Tibial nerve (tissue), 4 donors: ENCODE results near the gene OR6B1. TPM values are rescaled to one million over a fixed set of nuclear protein-coding genes. Genes with fewer than 3 reads are reported as not detected.
"Not testable (repeated sequence)": the region's sequence is repeated elsewhere in the genome, so short reads cannot be mapped to it uniquely, and the experiment has no call there.

Experiments
- DNase-seq, 2 donors: peaks; one replicate each; pipeline ENCODE4 v3.0.0-alpha.2; 2019; ENCODE audit warnings: low spot score in 2 of 2
- H3K27ac ChIP-seq, 4 donors: fragments of 200-600 bp; sonication (generic) in 3 of 4; one replicate each; pipeline ENCODE4 v1.5.1; 2017 to 2019; ENCODE audit warnings: mild to moderate bottlenecking in 1 of 4
- H3K27me3 ChIP-seq, 2 donors: fragments of 200-600 bp; sonication (generic) in 1 of 2; one replicate each; pipeline versions ENCODE4 v1.5.1 to v1.6.0; 2017 to 2019
- H3K36me3 ChIP-seq, 3 donors: fragments of 200-600 bp; sonication (generic); one replicate each; pipeline ENCODE4 v1.5.1; 2018 to 2019
- H3K4me1 ChIP-seq, 4 donors: fragments of 200-600 bp; sonication (generic) in 3 of 4; one replicate each; pipeline ENCODE4 v1.5.1; 2017 to 2019
- H3K4me3 ChIP-seq, 4 donors: fragments of 200-600 bp; sonication (generic) in 3 of 4; one replicate each; pipeline ENCODE4 v1.5.1; 2017 to 2019; ENCODE audit warnings: mild to moderate bottlenecking in 1 of 4, moderate library complexity in 1 of 4
- H3K9me3 ChIP-seq, 4 donors: fragments of 200-600 bp; sonication (generic) in 3 of 4; one replicate each; pipeline ENCODE4 v1.5.1; 2017 to 2019
- EP300 ChIP-seq, 2 donors: sonication (generic); formaldehyde crosslinking; IDR thresholded peaks; one replicate each; pipeline ENCODE4 v1.6.1; 2017; ENCODE audit warnings: antibody characterized with exemption in 2 of 2, mild to moderate bottlenecking in 1 of 2
- POLR2A ChIP-seq, 2 donors: fragments of 450-650 bp; IDR thresholded peaks; one replicate each; pipeline ENCODE4 v1.6.1; 2017; ENCODE audit warnings: antibody characterized with exemption in 2 of 2, mild to moderate bottlenecking in 2 of 2, moderate library complexity in 2 of 2
- WGBS, 2 donors: methylation state at CpG; one replicate each; pipeline ENCODE4 v1.1.5; 2018; 5-methylcytosine and 5-hydroxymethylcytosine counted together
- total RNA-seq, 4 donors: library from RNA; depleted of rRNA; stranded (reverse); fragments of >200 nt; gene quantifications; one replicate each; pipeline ENCODE4 v1.1.0, GENCODE V29; 2016
- TF ChIP-seq, protein P1 (sequence below), 5 experiments: fragments of 200-600 bp in 3 of 5; fragments of 450-650 bp in 2 of 5; sonication (generic) in 3 of 5; IDR thresholded peaks; one replicate each; pipeline ENCODE4 v1.5.1; 2016 to 2019; ENCODE audit warnings: antibody characterized with exemption in 5 of 5, mild to moderate bottlenecking in 3 of 5, moderate library complexity in 2 of 5

OR6B1 gene
- total RNA-seq, 4 donors from 2014 or later, result not detected

DNA sequence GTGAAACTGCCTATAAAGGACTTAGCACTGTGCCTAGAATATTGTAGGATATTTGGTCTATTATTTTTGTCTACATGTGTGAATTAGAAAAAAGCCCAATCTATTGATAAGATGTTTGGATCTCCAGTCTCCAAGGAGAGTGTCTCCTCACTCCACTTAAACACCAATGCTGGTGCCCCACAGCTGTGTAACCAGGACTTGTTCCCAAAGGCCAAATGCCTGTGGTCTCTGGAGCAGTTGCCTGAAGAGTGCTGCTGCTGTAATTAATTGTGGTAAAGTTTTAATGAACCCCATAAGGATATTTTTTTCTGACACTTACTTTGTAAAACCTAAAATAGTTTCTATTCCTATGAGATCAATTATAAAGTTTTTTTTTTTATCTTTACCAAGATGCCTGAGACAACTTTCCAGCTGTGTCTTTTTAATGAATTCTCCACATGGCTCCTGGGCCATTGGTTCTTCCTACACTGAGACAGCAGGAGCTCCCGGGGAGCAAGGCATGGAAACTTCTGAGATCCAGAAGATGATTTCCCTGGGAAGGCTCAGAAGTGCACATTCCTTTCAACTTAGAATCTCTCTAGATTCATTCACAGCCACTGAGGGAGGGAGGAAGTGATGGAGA, 37.4 kb downstream of the OR6B1 start:
- 41 to 64% methylated on average over 1 of the region's 1 CpG for WGBS, 2 donors
- H3K4me3 ChIP-seq, result no peak overlapping the region
- H3K9me3 ChIP-seq, result no peaks in the 10 kb centered on the region
- no peak overlapping the region for H3K27ac ChIP-seq
- H3K27me3 ChIP-seq, result no peaks in the 10 kb centered on the region
- TF ChIP-seq, protein P1, sequence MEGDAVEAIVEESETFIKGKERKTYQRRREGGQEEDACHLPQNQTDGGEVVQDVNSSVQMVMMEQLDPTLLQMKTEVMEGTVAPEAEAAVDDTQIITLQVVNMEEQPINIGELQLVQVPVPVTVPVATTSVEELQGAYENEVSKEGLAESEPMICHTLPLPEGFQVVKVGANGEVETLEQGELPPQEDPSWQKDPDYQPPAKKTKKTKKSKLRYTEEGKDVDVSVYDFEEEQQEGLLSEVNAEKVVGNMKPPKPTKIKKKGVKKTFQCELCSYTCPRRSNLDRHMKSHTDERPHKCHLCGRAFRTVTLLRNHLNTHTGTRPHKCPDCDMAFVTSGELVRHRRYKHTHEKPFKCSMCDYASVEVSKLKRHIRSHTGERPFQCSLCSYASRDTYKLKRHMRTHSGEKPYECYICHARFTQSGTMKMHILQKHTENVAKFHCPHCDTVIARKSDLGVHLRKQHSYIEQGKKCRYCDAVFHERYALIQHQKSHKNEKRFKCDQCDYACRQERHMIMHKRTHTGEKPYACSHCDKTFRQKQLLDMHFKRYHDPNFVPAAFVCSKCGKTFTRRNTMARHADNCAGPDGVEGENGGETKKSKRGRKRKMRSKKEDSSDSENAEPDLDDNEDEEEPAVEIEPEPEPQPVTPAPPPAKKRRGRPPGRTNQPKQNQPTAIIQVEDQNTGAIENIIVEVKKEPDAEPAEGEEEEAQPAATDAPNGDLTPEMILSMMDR (IDR thresholded peaks at IDR 0.05), result no peak
- DNase-seq, result no peak
- no peaks in the 10 kb centered on the region for H3K36me3 ChIP-seq
- peaks cover 0 to 11% (median 0%) of the 10 kb centered on the region in 4 donors for H3K4me1 ChIP-seq

DNA sequence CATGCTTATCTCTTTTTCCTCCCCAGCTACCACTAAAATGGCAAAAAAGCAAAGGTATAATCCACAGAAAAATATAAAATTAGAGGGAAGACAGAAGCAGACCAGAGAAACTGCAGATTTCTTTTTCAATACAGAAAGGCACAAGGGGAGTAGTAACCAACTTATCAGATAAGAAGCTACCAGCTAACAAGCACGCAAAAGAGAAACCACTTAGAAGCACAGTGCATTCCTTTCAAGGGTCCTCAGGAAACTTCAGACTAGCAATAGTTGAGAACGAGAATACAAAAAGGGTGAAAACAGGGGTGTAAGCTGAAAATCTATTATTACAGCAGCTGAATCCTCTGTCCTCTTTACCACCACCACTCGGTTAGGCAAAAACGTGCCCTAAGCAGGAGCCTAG, 38.8 kb downstream of the OR6B1 start:
- no peaks in the 10 kb centered on the region for H3K36me3 ChIP-seq
- H3K4me3 ChIP-seq, result no peak overlapping the region
- peaks cover 0 to 4% (median 0%) of the 10 kb centered on the region in 4 donors for H3K4me1 ChIP-seq
- H3K27me3 ChIP-seq, result no peaks in the 10 kb centered on the region
- WGBS, 2 donors, result 70 to 90% methylated on average over 4 of the region's 4 CpGs
- no peak for TF ChIP-seq POLR2A (IDR thresholded peaks at IDR 0.05)
- TF ChIP-seq EP300 (IDR thresholded peaks at IDR 0.05), result no peak
- TF ChIP-seq, protein P1 (IDR thresholded peaks at IDR 0.05), result no peak
- H3K27ac ChIP-seq, result no peak overlapping the region
- no peak for DNase-seq
- no peaks in the 10 kb centered on the region for H3K9me3 ChIP-seq

DNA sequence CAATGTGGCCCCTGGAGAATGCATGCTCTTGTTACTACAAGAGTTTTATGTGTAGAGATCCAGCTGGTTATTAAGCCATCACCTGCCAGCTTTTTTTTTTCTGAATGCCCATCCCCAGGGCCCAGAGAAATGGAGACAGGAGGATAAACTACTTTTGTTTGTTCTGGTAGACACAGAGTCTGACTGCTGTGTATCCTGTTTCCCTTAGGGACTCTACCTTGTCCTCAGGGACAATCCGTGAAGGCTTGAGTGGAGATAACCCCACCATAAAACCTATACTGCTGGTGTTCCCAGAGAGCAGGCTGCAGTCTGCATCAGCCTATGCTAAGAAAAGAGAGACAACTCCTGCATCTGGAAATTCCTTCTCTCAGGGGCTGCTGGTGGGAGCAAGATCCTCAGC, 48.5 kb downstream of the OR6B1 start, which contains the start of gene OR2A5:
Gene OR2A5 (plus strand): TSS at position 301 of the 400 bp plus-strand sequence. CDS start 1,454 bp downstream, outside the sequence.
- Histone ChIP-seq H3K27me3 (no peaks in the 10 kb centered on the region), H3K4me3 (no peak within 1 kb of the TSS), H3K27ac (no peak within 1 kb of the TSS), H3K36me3 (no peaks in the 10 kb centered on the region), H3K9me3 (no peaks in the 10 kb centered on the region), H3K4me1 (no peaks in the 10 kb centered on the region)
- 41 to 50% methylated on average over 1 of the region's 1 CpG for WGBS, 2 donors
- no peak for TF ChIP-seq EP300 (IDR thresholded peaks at IDR 0.05)
- no peak for TF ChIP-seq POLR2A (IDR thresholded peaks at IDR 0.05)
- TF ChIP-seq, protein P1 (IDR thresholded peaks at IDR 0.05), result no peak
- DNase-seq, result no peak

DNA sequence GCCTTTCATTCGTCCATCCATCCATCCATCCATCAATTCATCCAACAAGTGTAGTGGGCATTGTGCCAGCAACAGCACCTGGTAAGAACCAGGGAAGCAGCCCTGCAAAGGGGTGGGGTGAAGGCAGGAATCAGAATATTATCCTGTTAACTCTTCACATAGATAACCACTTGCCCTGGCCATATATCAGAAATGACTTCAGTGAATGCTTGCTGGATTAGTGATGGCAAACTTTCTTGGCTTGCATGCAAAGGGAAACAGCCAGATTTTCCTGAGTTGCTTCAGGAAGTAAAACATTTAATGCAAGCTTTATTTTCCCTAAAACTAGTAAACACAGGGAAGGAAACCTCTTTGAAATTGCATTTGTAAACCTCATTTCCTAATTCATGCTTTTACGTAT, 49.4 kb downstream of the OR6B1 start:
- H3K9me3 ChIP-seq, result no peaks in the 10 kb centered on the region
- no peak overlapping the region for H3K27ac ChIP-seq
- H3K4me3 ChIP-seq, result no peak overlapping the region
- no peaks in the 10 kb centered on the region for H3K27me3 ChIP-seq
- no peaks in the 10 kb centered on the region for H3K36me3 ChIP-seq
- DNase-seq, result no peak
- no peaks in the 10 kb centered on the region for H3K4me1 ChIP-seq
- 59 to 62% methylated on average over 2 of the region's 2 CpGs for WGBS, 2 donors
- TF ChIP-seq EP300 (IDR thresholded peaks at IDR 0.05), result no peak
- TF ChIP-seq, protein P1 (IDR thresholded peaks at IDR 0.05), result no peak
- TF ChIP-seq POLR2A (IDR thresholded peaks at IDR 0.05), result no peak

DNA sequence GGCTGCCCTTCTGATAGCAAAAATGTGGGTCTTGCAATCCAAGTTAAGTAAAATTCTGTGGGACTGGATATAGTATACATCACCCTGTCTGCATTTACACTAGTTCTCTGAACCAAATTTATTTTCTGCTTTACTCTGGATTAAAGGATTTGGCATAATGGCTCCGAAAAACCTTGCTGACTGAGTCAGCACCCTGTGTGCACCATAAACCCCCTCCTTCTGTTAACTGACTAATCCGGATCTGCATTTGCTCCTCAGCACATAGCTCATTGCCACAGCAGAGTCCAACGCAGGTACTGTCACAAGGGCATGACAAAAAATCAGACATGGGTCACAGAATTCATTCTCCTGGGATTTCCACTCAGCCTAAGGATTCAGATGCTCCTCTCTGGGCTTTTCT, 50.0 kb downstream of the OR6B1 start:
- Histone ChIP-seq H3K27ac (no peak overlapping the region), H3K9me3 (no peaks in the 10 kb centered on the region), H3K4me3 (no peak overlapping the region), H3K4me1 (no peaks in the 10 kb centered on the region), H3K27me3 (no peaks in the 10 kb centered on the region), H3K36me3 (no peaks in the 10 kb centered on the region)
- WGBS, 2 donors, result 56 to 73% methylated on average over 3 of the region's 3 CpGs
- TF ChIP-seq EP300 (IDR thresholded peaks at IDR 0.05), result no peak
- TF ChIP-seq, protein P1 (IDR thresholded peaks at IDR 0.05), result no peak
- no peak for TF ChIP-seq POLR2A (IDR thresholded peaks at IDR 0.05)
- DNase-seq, result no peak

DNA sequence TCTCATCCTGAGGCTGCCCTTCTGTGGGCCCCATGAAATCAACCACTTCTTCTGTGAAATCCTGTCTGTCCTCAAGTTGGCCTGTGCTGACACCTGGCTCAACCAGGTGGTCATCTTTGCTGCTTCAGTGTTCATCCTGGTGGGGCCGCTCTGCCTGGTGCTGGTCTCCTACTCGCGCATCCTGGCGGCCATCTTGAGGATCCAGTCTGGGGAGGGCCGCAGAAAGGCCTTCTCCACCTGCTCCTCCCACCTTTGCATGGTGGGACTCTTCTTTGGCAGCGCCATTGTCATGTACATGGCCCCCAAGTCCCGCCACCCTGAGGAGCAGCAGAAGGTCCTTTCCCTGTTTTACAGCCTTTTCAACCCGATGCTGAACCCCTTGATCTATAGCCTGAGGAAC, 50.8 kb downstream of the OR6B1 start:
- DNase-seq, H3K4me3 ChIP-seq, H3K27me3 ChIP-seq, H3K9me3 ChIP-seq, H3K4me1 ChIP-seq, H3K27ac ChIP-seq, H3K36me3 ChIP-seq: not testable (repeated sequence)
- 85 to 93% methylated on average over 7 to 8 of the region's 8 CpGs for WGBS, 2 donors
